ENCODE measurements around the gene SEZ6L.

GRCh38 chr22:26308467-26308866, 139.2 kb downstream of the SEZ6L start:
- no peak for TF ChIP-seq REST (IDR thresholded peaks at IDR 0.05; ENCODE audit: low read depth)
- no peak for TF ChIP-seq CREB1 (IDR thresholded peaks at IDR 0.05; ENCODE audit: low read depth)
- TF ChIP-seq EP300 (IDR thresholded peaks at IDR 0.05; ENCODE audit: borderline replicate concordance), result no peak
